Adipocyte (in vitro differentiated cells): ENCODE data around the gene MFNG.

Experiments used
- DNase-seq: peaks from one replicate; pipeline ENCODE4 v3.0.0-alpha.2; 2015; ENCODE audit warnings: low read depth
- H3K27me3 ChIP-seq: replicated peaks from 2 replicates; pipeline ENCODE4 v1.7.0; 2013; ENCODE audit warnings: mild to moderate bottlenecking, low read length, moderate library complexity; ENCODE audit not compliant: control insufficient read depth, insufficient read depth
- H3K36me3 ChIP-seq: 2 replicates; pipeline ENCODE4 v1.7.0; 2013; ENCODE audit warnings: low read length, mild to moderate bottlenecking, moderate library complexity; ENCODE audit not compliant: control insufficient read depth, insufficient read depth, severe bottlenecking
- H3K4me1 ChIP-seq: 2 replicates; pipeline ENCODE4 v1.7.0; 2013; ENCODE audit warnings: mild to moderate bottlenecking, low read length, moderate library complexity; ENCODE audit not compliant: control insufficient read depth, insufficient read depth
- H3K4me3 ChIP-seq: 2 replicates; pipeline ENCODE4 v1.7.0; 2013; ENCODE audit warnings: mild to moderate bottlenecking, low read length, moderate library complexity
- H3K9ac ChIP-seq: 2 replicates; pipeline ENCODE4 v1.7.0; 2013; ENCODE audit warnings: mild to moderate bottlenecking, low read length, moderate library complexity
- H3K9me3 ChIP-seq: 2 replicates; pipeline ENCODE4 v1.7.0; 2013; ENCODE audit warnings: mild to moderate bottlenecking, low read length, moderate library complexity; ENCODE audit not compliant: control insufficient read depth

The MFNG gene

DNA sequence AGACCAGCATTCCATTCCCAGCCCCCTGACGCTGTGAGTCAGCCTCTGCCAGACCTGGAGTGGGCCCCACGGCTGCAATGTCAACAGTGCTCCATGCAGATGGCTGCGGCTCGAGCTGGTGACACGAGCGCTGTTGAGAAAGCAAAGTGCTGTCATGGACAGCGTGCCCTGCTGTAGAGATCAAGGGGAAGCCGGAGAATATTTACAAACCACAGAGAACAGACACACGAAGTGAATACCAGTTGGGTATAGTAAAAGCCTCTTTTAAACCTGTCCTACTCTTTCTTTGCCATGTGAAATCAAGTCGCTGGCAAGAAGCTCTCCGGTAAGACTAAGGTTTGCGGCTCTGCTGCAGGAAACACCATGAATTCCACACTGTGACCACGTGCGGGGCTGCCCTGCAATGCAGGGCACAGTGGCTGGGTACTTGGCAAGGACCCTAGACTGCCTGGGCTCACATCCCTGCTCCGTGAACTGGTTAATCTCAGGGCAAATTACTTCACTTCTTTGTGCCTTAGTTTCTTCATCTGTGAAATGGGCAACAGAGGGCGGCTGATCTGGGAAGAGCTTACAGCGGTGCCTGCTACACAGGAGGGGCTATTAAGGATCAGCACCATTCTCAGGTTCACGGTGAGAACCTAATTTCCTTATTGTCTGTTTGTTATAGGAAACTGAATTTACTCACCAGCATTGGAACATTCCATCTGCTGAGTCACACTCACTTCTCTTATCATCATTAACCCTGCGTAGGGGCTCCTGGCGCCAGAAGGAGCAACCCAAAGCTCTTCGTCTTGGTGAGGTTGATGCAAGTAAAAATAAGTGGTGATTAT, 31.1 kb downstream of the MFNG start:
- H3K9ac ChIP-seq, result no peak overlapping the region
- H3K9me3 ChIP-seq, result peaks cover 14% of the 10 kb centered on the region
- DNase-seq, result peak; percentile 75
- H3K27me3 ChIP-seq, result peaks cover 22% of the 10 kb centered on the region
- H3K4me3 ChIP-seq, result peak overlapping the region; percentile 57
- peaks cover 17% of the 10 kb centered on the region for H3K4me1 ChIP-seq
- H3K36me3 ChIP-seq, result no peaks in the 10 kb centered on the region

DNA sequence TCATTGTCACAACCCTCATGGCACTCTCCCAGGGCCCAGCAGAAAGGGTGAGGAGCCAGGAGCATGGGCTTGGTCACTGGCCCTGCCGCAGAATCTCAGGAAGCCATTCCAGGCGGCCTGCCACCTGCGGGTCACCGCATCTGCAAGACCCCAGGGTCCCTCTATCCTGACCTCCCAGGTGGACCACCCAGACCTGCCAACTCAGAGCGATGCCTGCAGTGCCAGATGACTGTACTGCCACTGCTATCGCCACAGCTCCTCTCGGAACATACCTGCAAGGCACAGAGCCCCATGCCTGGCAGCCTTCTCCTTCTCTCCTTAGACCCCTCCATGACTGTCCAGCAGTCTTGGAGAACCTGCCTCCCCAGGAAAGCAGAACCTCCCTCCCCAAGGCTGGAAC, 32.5 kb downstream of the MFNG start:
- Histone ChIP-seq H3K4me1 (peaks cover 17% of the 10 kb centered on the region), H3K36me3 (no peaks in the 10 kb centered on the region), H3K9me3 (peaks cover 14% of the 10 kb centered on the region), H3K9ac (no peak overlapping the region), H3K4me3 (no peak overlapping the region), H3K27me3 (peaks cover 32% of the 10 kb centered on the region)
- no peak for DNase-seq

GRCh38 chr22:37451218-37451617, 35.0 kb downstream of the MFNG start:
- DNase-seq, result no peak
- H3K27me3 ChIP-seq, result peaks cover 38% of the 10 kb centered on the region
- H3K9me3 ChIP-seq, result peaks cover 14% of the 10 kb centered on the region
- no peaks in the 10 kb centered on the region for H3K36me3 ChIP-seq
- no peak overlapping the region for H3K4me3 ChIP-seq
- H3K4me1 ChIP-seq, result peaks cover 17% of the 10 kb centered on the region
- H3K9ac ChIP-seq, result no peak overlapping the region

DNA sequence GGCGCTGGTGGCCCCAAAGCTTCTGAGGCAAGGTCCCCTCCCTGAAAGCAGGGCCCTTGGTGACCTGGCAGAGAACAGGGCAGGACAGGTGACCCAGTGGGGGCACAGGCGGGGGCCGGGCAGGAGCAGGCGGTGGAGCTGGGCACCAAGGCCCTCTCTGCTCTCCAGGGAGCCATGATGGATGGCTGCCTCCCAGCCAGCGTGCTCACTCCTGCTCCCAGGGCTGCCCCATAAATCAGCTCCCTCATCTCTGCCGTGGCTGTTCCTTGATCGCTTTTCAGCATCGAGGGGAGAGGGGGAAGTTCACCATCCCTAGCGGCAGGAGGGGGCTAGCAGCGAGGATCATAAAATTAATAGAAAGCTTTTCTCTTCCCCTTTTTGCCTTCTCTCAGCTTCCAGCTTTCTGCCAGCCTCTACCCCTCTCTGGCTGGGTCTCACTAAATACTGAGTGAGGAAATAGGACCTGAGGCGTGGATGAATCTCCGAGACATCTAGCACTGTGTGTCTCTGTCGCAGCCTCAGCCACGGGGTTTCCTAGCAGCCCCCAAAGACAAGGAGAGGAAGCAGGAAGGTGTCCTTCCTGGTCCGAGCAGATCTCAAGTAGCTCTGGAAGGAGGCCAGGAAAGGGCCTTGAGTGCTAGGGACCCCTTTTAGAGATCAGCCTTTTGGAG, 36.7 kb downstream of the MFNG start:
- no peak for DNase-seq
- H3K4me1 ChIP-seq, result peaks cover 1% of the 10 kb centered on the region
- H3K9ac ChIP-seq, result no peak overlapping the region
- H3K36me3 ChIP-seq, result no peaks in the 10 kb centered on the region
- H3K9me3 ChIP-seq, result peaks cover 14% of the 10 kb centered on the region
- no peak overlapping the region for H3K4me3 ChIP-seq
- peaks cover 47% of the 10 kb centered on the region for H3K27me3 ChIP-seq

- DNase-seq, result no peak
- H3K27me3 ChIP-seq, result peaks cover 54% of the 10 kb centered on the region
- H3K9me3 ChIP-seq, result peaks cover 14% of the 10 kb centered on the region
- no peak overlapping the region for H3K9ac ChIP-seq
- no peaks in the 10 kb centered on the region for H3K4me1 ChIP-seq
- no peak overlapping the region for H3K4me3 ChIP-seq
- no peaks in the 10 kb centered on the region for H3K36me3 ChIP-seq
Measured at GRCh38 chr22:37448516-37449127, 37.6 kb downstream of the MFNG start.

- H3K9me3 ChIP-seq, result peaks cover 12% of the 10 kb centered on the region
- H3K4me1 ChIP-seq, result no peaks in the 10 kb centered on the region
- H3K9ac ChIP-seq, result no peak overlapping the region
- H3K36me3 ChIP-seq, result no peaks in the 10 kb centered on the region
- H3K27me3 ChIP-seq, result peaks cover 66% of the 10 kb centered on the region
- no peak for DNase-seq
- no peak overlapping the region for H3K4me3 ChIP-seq
Measured at GRCh38 chr22:37445501-37445900, 40.7 kb downstream of the MFNG start.

- Histone ChIP-seq H3K9me3 (peaks cover 18% of the 10 kb centered on the region), H3K4me1 (no peaks in the 10 kb centered on the region), H3K9ac (no peak overlapping the region), H3K27me3 (peaks cover 64% of the 10 kb centered on the region), H3K4me3 (no peak overlapping the region), H3K36me3 (no peaks in the 10 kb centered on the region)
- no peak for DNase-seq
Measured at GRCh38 chr22:37443977-37444376, 42.2 kb downstream of the MFNG start.

- no peaks in the 10 kb centered on the region for H3K4me1 ChIP-seq
- no peak overlapping the region for H3K4me3 ChIP-seq
- peaks cover 18% of the 10 kb centered on the region for H3K9me3 ChIP-seq
- DNase-seq, result no peak
- H3K9ac ChIP-seq, result no peak overlapping the region
- H3K27me3 ChIP-seq, result peaks cover 63% of the 10 kb centered on the region
- no peaks in the 10 kb centered on the region for H3K36me3 ChIP-seq
Measured at GRCh38 chr22:37443086-37443485, 43.1 kb downstream of the MFNG start.

GRCh38 chr22:37442537-37442936, 43.6 kb downstream of the MFNG start:
- Histone ChIP-seq H3K27me3 (peaks cover 63% of the 10 kb centered on the region), H3K9ac (no peak overlapping the region), H3K4me3 (no peak overlapping the region), H3K9me3 (peaks cover 18% of the 10 kb centered on the region), H3K36me3 (no peaks in the 10 kb centered on the region), H3K4me1 (no peaks in the 10 kb centered on the region)
- DNase-seq, result no peak

- H3K4me3 ChIP-seq, result no peak overlapping the region
- H3K27me3 ChIP-seq, result peaks cover 61% of the 10 kb centered on the region
- peaks cover 18% of the 10 kb centered on the region for H3K9me3 ChIP-seq
- H3K4me1 ChIP-seq, result no peaks in the 10 kb centered on the region
- no peak for DNase-seq
- H3K36me3 ChIP-seq, result no peaks in the 10 kb centered on the region
- no peak overlapping the region for H3K9ac ChIP-seq
Measured at GRCh38 chr22:37442135-37442534, 44.0 kb downstream of the MFNG start.

- no peak for DNase-seq
- Histone ChIP-seq H3K27me3 (peaks cover 58% of the 10 kb centered on the region), H3K9ac (no peak overlapping the region), H3K9me3 (peaks cover 18% of the 10 kb centered on the region), H3K4me3 (no peak overlapping the region), H3K36me3 (no peaks in the 10 kb centered on the region), H3K4me1 (no peaks in the 10 kb centered on the region)
Measured at GRCh38 chr22:37440875-37441274, 45.3 kb downstream of the MFNG start.
